Measurements from ENCODE around the gene C2orf74. TPM values are rescaled to one million over a fixed set of nuclear protein-coding genes. Genes with fewer than 3 reads are reported as not detected.

Gene C2orf74
- total RNA-seq, 1 donor from 2014 or later, result 6.0 TPM

DNA sequence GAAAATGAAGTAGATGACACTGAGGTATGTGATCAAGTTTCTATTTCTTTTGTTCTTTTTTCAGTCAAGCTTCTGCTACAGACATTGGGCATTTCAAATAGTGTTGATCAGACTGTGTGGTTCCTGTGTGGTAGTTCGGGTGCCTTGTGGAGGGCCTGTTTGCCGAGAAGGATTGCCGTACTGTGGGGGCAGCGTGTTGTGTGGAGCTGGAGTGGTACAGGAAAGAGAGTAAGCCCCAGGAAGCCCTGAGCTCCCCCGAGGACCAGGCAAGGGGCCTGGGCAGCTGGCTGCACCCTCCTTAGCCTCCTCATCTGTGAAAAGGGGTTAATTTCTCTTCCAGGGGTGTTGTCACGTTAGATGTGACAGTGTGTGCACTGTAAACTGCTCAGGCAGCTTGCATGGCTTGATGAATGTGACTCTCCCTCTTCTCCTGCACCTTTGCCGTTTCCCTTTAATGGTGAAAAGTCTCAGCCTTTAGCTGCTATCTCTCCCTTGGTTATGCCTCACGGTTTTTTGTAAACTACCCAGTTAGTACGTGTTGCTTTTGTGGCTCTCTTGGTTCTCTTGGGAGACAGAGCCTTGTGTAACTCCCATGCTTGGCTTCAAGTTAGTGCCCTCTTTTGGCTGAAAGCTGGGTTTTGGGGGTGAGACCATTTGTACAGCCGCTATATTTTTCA is 19.5 kb downstream of the C2orf74 start:
- Mint-ChIP-seq H3K4me1 (peaks cover 48% of the 10 kb centered on the region), H3K27me3 (no peaks in the 10 kb centered on the region), H3K27ac (no peak overlapping the region), H3K36me3 (ENCODE audit: low read depth) (peaks cover 73% of the 10 kb centered on the region), H3K4me3 (no peak overlapping the region), H3K9me3 (no peaks in the 10 kb centered on the region)
- intact Hi-C loops (cut with micrococcal nuclease), result no loop called here
- TF ChIP-seq, protein P1, sequence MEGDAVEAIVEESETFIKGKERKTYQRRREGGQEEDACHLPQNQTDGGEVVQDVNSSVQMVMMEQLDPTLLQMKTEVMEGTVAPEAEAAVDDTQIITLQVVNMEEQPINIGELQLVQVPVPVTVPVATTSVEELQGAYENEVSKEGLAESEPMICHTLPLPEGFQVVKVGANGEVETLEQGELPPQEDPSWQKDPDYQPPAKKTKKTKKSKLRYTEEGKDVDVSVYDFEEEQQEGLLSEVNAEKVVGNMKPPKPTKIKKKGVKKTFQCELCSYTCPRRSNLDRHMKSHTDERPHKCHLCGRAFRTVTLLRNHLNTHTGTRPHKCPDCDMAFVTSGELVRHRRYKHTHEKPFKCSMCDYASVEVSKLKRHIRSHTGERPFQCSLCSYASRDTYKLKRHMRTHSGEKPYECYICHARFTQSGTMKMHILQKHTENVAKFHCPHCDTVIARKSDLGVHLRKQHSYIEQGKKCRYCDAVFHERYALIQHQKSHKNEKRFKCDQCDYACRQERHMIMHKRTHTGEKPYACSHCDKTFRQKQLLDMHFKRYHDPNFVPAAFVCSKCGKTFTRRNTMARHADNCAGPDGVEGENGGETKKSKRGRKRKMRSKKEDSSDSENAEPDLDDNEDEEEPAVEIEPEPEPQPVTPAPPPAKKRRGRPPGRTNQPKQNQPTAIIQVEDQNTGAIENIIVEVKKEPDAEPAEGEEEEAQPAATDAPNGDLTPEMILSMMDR (IDR thresholded peaks at IDR 0.05), result no peak
- DNase-seq, result no peak
- ChIA-PET POLR2A (no interaction called here), CTCF (no interaction called here)
- no peak for ATAC-seq (ENCODE audit: low read depth)

DNA sequence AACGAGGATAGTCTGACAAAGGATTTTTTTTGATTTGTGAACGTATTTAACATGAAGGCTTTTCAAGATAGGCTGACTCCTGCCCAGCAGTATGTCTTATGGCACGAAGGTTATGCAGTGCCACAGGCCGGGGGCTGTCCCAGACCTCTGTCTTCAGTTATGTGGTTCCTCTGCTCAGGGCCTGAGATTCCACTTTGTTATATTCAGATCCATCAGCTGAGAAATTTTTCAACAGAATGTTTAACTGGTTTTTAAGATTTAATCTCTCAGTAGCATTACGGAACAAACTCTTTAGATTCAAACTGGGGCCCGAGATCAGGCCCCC is 20.0 kb downstream of the C2orf74 start:
- peaks cover 78% of the 10 kb centered on the region for H3K36me3 Mint-ChIP-seq (ENCODE audit: low read depth)
- no peak overlapping the region for H3K27ac Mint-ChIP-seq
- no peaks in the 10 kb centered on the region for H3K9me3 Mint-ChIP-seq
- no peak overlapping the region for H3K4me3 Mint-ChIP-seq
- ATAC-seq (ENCODE audit: low read depth) (no peak), DNase-seq (no peak)
- TF ChIP-seq, protein P1 (IDR thresholded peaks at IDR 0.05), result no peak
- POLR2A ChIA-PET, result no interaction called here
- intact Hi-C loops (cut with micrococcal nuclease), result no loop called here
- no peaks in the 10 kb centered on the region for H3K27me3 Mint-ChIP-seq
- CTCF ChIA-PET, result no interaction called here
- peaks cover 45% of the 10 kb centered on the region for H3K4me1 Mint-ChIP-seq

DNA sequence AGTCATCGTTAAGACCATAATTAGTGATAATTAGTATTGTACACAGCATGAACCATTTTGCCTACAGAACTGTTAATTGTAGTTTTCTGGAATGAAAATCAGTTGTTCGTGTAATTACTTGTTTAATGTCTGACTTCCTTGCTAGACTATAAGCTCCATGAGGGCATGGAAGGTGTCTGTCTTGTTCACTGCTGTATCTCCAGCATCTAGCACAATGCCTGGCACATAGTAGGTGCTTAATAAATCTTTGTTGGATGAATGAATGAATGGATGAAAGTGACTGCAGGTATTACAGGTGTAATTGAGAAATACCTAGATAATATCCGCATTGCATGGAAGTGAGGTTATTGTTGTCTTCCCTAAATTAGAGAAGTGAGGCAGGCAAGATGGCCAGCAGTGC is 21.8 kb downstream of the C2orf74 start:
- Mint-ChIP-seq H3K36me3 (ENCODE audit: low read depth) (peaks cover 94% of the 10 kb centered on the region), H3K4me3 (no peak overlapping the region), H3K9me3 (no peaks in the 10 kb centered on the region), H3K27me3 (no peaks in the 10 kb centered on the region), H3K27ac (no peak overlapping the region), H3K4me1 (peaks cover 36% of the 10 kb centered on the region)
- no peak for ATAC-seq (ENCODE audit: low read depth)
- intact Hi-C loops (cut with micrococcal nuclease), result no loop called here
- ChIA-PET POLR2A (no interaction called here), CTCF (interaction anchor here (0.6 kb wide), 1 partner anchor 475 kb away, joined by 3 read pairs; no protein-coding TSS in a partner anchor)
- TF ChIP-seq, protein P1 (IDR thresholded peaks at IDR 0.05), result no peak
- no peak for DNase-seq

DNA sequence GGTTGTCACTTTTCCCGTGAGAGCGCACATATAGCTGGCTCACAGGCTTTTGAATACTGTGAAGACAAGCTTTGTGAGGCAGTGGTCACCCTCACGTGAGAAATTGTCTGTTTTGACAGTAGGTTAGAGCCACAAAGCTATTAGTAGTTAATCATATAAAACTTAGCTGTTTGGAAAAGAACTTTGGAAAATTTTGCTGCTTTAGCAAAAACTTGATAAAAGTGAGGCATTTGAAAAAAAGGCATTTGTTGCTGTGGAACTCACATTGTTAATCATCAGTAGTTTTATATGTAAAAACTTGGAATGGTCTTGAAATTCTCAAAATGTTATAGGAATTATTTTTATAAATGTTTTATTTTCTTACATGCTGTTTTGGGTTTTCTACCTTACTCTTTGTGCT is 22.3 kb downstream of the C2orf74 start:
- intact Hi-C loops (cut with micrococcal nuclease), result no loop called here
- Mint-ChIP-seq H3K27me3 (no peaks in the 10 kb centered on the region), H3K9me3 (no peaks in the 10 kb centered on the region), H3K36me3 (ENCODE audit: low read depth) (peaks cover 96% of the 10 kb centered on the region), H3K4me3 (no peak overlapping the region), H3K4me1 (peaks cover 31% of the 10 kb centered on the region), H3K27ac (no peak overlapping the region)
- ChIA-PET POLR2A (no interaction called here), CTCF (interaction anchor here (0.6 kb wide), 1 partner anchor 475 kb away, joined by 3 read pairs; no protein-coding TSS in a partner anchor)
- no peak for ATAC-seq (ENCODE audit: low read depth)
- DNase-seq, result no peak
- TF ChIP-seq, protein P1 (IDR thresholded peaks at IDR 0.05), result no peak

DNA sequence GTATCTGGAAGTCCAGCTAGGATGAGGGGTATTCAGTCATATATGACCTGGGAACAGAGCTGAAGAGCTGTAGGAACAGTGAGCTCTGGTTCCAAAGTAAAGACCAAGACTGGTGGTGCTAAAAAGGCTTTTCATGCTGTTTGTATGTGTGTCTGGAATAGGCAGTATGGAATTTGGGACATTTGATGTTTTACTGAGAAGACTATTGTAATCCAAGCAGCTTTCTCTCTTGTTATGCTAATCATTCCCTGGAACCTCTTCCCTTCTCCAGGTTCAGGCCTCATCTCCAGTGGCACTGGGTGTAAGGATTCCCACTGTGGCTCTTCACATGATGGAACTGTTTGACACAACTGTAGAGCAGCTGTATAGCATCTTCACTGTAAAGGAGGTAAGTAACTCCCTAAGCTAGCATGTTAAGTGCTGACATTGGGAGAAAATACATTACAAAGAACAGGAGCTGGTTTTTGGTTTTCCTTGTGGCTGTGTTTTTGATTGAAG is 23.3 kb downstream of the C2orf74 start:
- Mint-ChIP-seq H3K27me3 (no peaks in the 10 kb centered on the region), H3K4me1 (peaks cover 21% of the 10 kb centered on the region), H3K4me3 (no peak overlapping the region), H3K27ac (no peak overlapping the region), H3K36me3 (ENCODE audit: low read depth) (peaks cover 96% of the 10 kb centered on the region), H3K9me3 (no peaks in the 10 kb centered on the region)
- TF ChIP-seq, protein P1 (IDR thresholded peaks at IDR 0.05), result no peak
- no peak for ATAC-seq (ENCODE audit: low read depth)
- ChIA-PET CTCF (no interaction called here), POLR2A (interaction anchor here (0.6 to 0.8 kb wide), 2 partner anchors 8 to 11 kb away, joined by 3 to 4 read pairs; no protein-coding TSS in a partner anchor)
- intact Hi-C loops (cut with micrococcal nuclease), result no loop called here
- no peak for DNase-seq

All from activated B cell treated with CpG ODN at 0.5 μM for 24 hours (primary cell).